ENCODE data around the gene SAP30BP. TPM values are rescaled to one million over a fixed set of nuclear protein-coding genes. Genes with fewer than 3 reads are reported as not detected.

SAP30BP gene
- total RNA-seq, 1 donor, result 45.8 TPM

- peak; percentile 59 for DNase-seq (ENCODE audit: low read depth)
- no peak for TF ChIP-seq CTCF (IDR thresholded peaks at IDR 0.05; ENCODE audit: insufficient read depth, low read length)
- H3K4me3 ChIP-seq (ENCODE audit: low read depth, low read length), result no peak overlapping the region
These were observed 16.4 kb downstream of the SAP30BP start for GRCh38 chr17:75683583-75683982.

GRCh38 chr17:75684249-75684648, 17.1 kb downstream of the SAP30BP start:
- TF ChIP-seq CTCF (IDR thresholded peaks at IDR 0.05; ENCODE audit: insufficient read depth, low read length), result no peak
- H3K4me3 ChIP-seq (ENCODE audit: low read depth, low read length), result no peak overlapping the region
- DNase-seq (ENCODE audit: low read depth), result peak; percentile 32

- H3K4me3 ChIP-seq (ENCODE audit: low read depth, low read length), result no peak overlapping the region
- DNase-seq (ENCODE audit: low read depth), result peak; percentile 52
- TF ChIP-seq CTCF (IDR thresholded peaks at IDR 0.05; ENCODE audit: insufficient read depth, low read length), result no peak
These were observed 17.8 kb downstream of the SAP30BP start for GRCh38 chr17:75684924-75685323.

- DNase-seq (ENCODE audit: low read depth), result peak; percentile 32
- TF ChIP-seq CTCF (IDR thresholded peaks at IDR 0.05; ENCODE audit: insufficient read depth, low read length), result no peak
These were observed 18.4 kb downstream of the SAP30BP start for GRCh38 chr17:75685499-75685898.

GRCh38 chr17:75688209-75688825, 21.2 kb downstream of the SAP30BP start:
- DNase-seq (ENCODE audit: low read depth), result peak; percentile 25
- TF ChIP-seq CTCF (IDR thresholded peaks at IDR 0.05; ENCODE audit: insufficient read depth, low read length), result no peak
- H3K4me3 ChIP-seq (ENCODE audit: low read depth, low read length), result no peak overlapping the region

More at GRCh38 chr17:75685499-75685898, 18.4 kb downstream of the SAP30BP start:
- H3K4me3 ChIP-seq (ENCODE audit: low read depth, low read length), result no peak overlapping the region

GRCh38 chr17:75689441-75689873, 22.3 kb downstream of the SAP30BP start:
- no peak for DNase-seq (ENCODE audit: low read depth)
- no peak overlapping the region for H3K4me3 ChIP-seq (ENCODE audit: low read depth, low read length)
- no peak for TF ChIP-seq CTCF (IDR thresholded peaks at IDR 0.05; ENCODE audit: insufficient read depth, low read length)

- no peak overlapping the region for H3K4me3 ChIP-seq (ENCODE audit: low read depth, low read length)
- no peak for DNase-seq (ENCODE audit: low read depth)
- no peak for TF ChIP-seq CTCF (IDR thresholded peaks at IDR 0.05; ENCODE audit: insufficient read depth, low read length)
These were observed 24.2 kb downstream of the SAP30BP start for GRCh38 chr17:75691371-75691791.

All from fibroblast of the aortic adventitia (primary cell).